ENCODE data around the gene TRIM4.

- TF ChIP-seq ISL1 (CRISPR knock-in tag; IDR thresholded peaks at IDR 0.05) (no peak), PATZ1 (CRISPR knock-in tag; IDR thresholded peaks at IDR 0.05; ENCODE audit: borderline replicate concordance) (no peak), ZNF565 (CRISPR knock-in tag; conservative IDR thresholded peaks at IDR 0.05; ENCODE audit: low read depth) (no peak), CREB5 (CRISPR knock-in tag; IDR thresholded peaks at IDR 0.05; ENCODE audit: low read depth) (no peak), SNAI2 (CRISPR knock-in tag; IDR thresholded peaks at IDR 0.05) (no peak), ARNTL (CRISPR knock-in tag; IDR thresholded peaks at IDR 0.05; ENCODE audit: borderline replicate concordance, low read depth) (no peak), ZFP3 (CRISPR knock-in tag; IDR thresholded peaks at IDR 0.05) (no peak), POU6F1 (CRISPR knock-in tag; IDR thresholded peaks at IDR 0.05; ENCODE audit: borderline replicate concordance, low read depth) (no peak), GLIS3 (CRISPR knock-in tag; IDR thresholded peaks at IDR 0.05) (no peak), BACH2 (CRISPR knock-in tag; IDR thresholded peaks at IDR 0.05; ENCODE audit: borderline replicate concordance) (no peak), TCF4 (CRISPR knock-in tag; IDR thresholded peaks at IDR 0.05; ENCODE audit: borderline replicate concordance) (no peak)
Observed at GRCh38 chr7:99919814-99920112, 433 bp upstream of the TRIM4 start.
